ENCODE measurements around the gene BNC2.

- no peak for TF ChIP-seq POLR2A (IDR thresholded peaks at IDR 0.05; ENCODE audit: low read length)
- TF ChIP-seq GATA1 (IDR thresholded peaks at IDR 0.05; ENCODE audit: low read depth, low read length): no peak
These were observed 1.2 kb downstream of the BNC2 start for GRCh38 chr9:16869131-16869881.
